HFF-Myc (cell line): ENCODE results near the gene MTHFSD.

ENCODE experiments used
- DNase-seq: peaks from one replicate; pipeline ENCODE4 v3.0.0-alpha.2; 2011; ENCODE audit warnings: low read depth; ENCODE audit errors: extremely low read depth
- H3K4me3 ChIP-seq: replicated peaks from 2 replicates; pipeline ENCODE4 v1.5.1; 2011; ENCODE audit warnings: low read depth, mild to moderate bottlenecking, control low read depth, low read length
- TF ChIP-seq, protein P1 (sequence below): IDR thresholded peaks from 2 replicates; pipeline ENCODE4 v1.5.1; 2012; ENCODE audit warnings: mild to moderate bottlenecking, low read depth, low read length, control low read depth; ENCODE audit errors: missing control alignments

Gene MTHFSD

DNA sequence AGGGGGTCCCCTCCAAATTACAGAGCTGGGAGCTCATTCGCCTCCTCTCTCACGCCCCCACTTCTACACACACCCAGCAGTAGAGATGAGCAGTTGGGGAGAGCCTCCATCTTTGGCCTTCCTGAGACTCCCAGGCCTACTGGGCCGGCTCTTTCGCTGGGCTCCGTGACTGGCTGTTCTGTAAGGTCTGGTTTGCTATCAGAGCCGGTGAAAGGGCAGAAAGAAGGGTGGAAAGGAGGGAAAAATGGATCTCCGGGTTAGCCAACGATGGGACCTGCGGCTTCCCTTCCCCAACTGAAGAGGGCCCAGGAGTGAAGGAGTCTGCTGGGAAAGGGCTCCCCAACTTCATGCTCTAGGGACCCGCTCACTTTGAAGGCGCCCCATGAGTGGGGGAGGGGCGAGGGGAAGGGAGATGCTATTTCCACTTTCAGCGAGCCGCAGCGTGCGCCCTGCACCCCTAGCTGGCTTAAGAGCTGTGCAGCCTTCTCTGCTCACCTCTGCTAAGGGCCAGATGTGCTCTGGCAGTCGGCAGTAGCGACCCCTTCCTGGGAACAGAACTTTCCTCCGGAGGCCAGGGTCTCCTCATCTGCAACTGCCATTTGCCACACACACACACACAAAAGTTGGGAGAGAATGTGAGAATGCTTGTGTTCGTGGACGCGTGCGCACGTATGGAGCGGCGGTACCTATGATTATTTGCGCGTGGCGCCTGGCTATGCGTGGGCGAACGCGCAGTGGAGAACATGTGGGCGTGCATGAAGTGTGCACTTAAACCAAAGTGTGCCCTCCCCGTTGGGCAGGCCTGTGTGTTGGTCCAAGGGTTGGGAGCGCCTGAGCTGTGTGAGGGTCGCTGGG lies 47.6 kb downstream of the MTHFSD start:
- TF ChIP-seq, protein P1, sequence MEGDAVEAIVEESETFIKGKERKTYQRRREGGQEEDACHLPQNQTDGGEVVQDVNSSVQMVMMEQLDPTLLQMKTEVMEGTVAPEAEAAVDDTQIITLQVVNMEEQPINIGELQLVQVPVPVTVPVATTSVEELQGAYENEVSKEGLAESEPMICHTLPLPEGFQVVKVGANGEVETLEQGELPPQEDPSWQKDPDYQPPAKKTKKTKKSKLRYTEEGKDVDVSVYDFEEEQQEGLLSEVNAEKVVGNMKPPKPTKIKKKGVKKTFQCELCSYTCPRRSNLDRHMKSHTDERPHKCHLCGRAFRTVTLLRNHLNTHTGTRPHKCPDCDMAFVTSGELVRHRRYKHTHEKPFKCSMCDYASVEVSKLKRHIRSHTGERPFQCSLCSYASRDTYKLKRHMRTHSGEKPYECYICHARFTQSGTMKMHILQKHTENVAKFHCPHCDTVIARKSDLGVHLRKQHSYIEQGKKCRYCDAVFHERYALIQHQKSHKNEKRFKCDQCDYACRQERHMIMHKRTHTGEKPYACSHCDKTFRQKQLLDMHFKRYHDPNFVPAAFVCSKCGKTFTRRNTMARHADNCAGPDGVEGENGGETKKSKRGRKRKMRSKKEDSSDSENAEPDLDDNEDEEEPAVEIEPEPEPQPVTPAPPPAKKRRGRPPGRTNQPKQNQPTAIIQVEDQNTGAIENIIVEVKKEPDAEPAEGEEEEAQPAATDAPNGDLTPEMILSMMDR, result no peak
- H3K4me3 ChIP-seq, result peak overlapping the region; percentile 78
- no peak for DNase-seq

DNA sequence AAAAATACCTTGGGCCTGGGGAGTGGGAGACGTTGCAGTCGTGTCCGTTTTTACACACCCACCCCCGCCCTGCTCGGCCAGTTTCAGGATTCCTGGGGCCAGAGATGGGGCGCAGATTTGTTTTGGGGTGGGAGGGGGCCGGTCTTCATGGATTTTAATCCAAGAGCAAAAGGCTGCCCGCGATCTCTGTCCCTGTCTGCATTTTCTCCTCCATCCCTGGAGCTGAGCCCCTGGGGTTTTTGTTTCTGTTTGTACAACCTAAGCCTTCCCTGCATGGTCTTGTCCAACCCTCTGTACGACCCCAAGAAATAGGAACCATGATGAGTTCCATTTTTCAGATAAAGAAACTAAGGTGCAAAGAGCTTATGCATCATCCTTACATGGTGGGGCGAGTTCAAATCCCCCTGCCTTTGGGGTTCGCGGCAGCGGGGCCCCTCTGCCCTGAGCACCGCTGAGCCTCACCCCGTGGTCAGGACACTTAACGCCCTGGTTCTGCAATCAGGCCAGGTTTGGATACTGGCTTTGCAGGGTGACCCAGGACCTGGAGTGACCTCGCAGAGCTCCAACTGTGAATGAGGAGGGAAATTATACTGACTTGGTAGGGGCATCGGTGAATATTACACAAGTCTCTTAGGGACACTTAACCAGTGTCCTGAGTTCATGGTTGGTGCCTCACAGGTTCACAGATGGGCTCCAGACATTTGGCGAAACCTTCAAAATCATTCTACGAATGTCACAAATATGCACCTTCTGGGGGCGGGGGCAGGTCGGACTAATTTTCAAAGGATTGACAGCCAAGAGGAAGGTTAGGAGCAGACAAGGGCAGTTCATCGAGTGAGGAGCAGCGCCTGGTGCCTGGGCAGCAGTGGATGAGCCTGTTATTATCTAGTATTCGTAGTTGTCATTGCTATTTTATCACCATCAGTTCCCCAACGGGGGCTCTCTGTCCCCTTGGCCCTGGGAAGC lies 48.9 kb downstream of the MTHFSD start:
- TF ChIP-seq, protein P1, result no peak
- peak overlapping the region; percentile 78 for H3K4me3 ChIP-seq
- DNase-seq, result no peak

DNA sequence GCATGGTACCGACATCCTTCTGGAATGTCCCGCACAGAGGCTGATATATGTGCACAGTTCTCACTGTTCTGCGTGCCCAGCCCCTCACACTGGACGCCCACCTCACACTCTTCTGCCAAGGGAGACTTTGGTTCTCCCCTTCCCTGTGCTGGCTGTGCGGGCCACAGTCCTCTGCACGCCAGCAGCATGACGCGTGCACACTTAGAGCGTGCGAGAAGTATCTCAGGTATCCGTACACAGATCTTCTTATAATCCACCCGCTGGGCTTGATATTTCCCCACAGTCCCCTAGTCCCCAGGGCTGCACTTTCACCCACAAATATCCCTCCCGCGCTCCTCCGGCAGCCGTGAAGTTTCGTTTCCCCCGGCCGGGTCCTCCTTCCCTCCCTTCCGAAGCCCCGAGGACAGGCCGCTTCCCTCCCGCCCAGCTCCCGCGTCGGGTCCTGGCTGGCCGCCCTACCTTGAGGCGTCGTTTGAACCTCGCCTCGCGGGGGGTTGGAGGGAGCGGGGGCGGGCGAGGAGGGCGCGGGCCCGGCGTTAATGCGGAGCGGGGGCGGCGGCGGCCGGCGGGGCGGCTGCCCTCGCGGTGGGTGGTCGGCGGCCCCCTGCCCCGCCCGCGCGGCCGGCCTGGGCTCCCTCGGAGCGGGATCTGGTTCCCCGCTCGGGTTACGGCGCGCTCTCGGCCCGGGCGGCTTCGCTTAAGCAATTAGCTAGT lies 49.7 kb downstream of the MTHFSD start:
- no peak for DNase-seq
- TF ChIP-seq, protein P1, result no peak
- H3K4me3 ChIP-seq, result peak overlapping the region; percentile 78

DNA sequence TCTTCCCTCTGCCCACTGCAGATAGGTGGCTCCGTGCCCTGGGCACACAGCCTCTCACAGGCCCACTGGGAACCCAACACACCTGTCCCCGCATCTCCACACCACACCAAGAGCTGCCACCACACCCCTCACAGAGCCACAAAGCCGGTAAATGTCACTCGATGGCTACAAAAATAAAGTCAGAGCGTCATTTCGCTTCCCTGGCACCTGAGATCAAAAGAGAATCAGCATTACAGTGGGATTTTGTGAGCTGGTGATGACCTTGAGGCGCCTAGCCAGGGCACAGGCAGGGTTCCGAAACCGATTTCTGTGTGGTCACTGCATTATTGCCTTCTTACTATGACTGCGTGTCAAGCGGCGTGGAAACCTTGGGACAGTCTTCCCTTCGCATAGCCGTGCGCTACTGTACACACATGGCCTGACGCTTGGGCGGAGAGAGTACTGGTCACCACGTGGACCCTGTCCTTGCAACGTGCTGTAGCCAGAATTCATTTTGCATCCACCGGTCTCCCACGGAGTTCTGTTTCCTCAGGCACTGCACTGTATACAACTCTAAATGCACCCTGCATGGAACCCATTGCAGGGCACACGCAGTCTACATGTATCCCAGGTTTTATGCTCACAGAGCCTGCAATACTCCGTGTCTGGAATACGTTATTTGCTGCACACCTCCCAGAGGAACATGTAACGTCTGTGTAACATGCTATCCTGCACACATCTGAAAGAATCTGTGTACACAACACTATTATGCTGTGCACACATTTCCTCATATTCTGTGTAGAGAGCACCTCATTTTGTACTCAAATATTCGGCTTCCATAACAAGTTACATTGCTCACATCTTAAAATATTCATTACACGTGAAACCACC lies 50.5 kb downstream of the MTHFSD start:
- TF ChIP-seq, protein P1, result no peak
- H3K4me3 ChIP-seq, result peak overlapping the region; percentile 78
- DNase-seq, result no peak

DNA sequence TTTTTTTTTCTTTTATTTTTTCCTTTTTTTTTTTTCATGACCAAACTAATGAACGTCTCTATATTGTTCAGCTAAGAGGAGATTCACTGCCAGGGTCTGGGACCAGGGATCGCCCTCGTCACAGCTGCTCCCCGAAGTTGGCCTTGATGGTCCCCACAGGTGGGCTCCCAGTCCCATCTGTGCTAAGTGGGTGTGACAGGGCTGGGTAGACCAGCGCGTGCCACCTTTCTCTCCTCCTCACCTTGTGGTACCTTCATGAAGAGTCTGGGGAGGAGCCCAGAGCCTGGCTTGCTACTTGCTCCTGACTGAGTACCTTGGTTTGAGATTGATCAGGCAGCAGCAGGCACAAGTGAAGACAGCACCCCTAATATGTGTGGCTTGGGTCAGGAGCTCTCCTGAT lies 51.2 kb downstream of the MTHFSD start:
- TF ChIP-seq, protein P1, result no peak
- no peak for DNase-seq
- H3K4me3 ChIP-seq, result peak overlapping the region; percentile 32
